ENCODE measurements around the gene PLAGL1.

DNA sequence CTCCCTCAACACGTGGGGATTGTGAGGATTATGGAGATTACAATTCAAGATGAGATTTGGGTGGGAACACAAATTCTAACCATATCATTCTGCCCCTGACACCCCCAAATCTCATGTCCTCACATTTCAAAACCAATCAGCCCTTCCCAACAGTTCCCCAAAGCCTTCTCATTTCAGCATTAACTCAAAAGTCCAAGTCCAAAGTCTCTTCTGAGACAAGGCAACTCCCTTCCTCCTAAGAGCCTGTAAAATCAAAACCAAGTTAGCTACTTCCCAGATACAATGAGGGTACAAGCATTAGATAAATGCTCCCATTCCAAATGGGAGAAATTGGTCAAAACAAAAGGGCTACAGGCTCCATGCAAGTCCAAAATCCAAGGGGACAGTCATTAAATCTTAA is 39.6 kb upstream of the PLAGL1 start:
- TF ChIP-seq EZH2phosphoT487 (IDR thresholded peaks at IDR 0.05; ENCODE audit: low read depth, severe bottlenecking, unreplicated experiment): no peak
- no peak for TF ChIP-seq EZH2 (IDR thresholded peaks at IDR 0.05; ENCODE audit: borderline replicate concordance)
- TF ChIP-seq, protein P1, sequence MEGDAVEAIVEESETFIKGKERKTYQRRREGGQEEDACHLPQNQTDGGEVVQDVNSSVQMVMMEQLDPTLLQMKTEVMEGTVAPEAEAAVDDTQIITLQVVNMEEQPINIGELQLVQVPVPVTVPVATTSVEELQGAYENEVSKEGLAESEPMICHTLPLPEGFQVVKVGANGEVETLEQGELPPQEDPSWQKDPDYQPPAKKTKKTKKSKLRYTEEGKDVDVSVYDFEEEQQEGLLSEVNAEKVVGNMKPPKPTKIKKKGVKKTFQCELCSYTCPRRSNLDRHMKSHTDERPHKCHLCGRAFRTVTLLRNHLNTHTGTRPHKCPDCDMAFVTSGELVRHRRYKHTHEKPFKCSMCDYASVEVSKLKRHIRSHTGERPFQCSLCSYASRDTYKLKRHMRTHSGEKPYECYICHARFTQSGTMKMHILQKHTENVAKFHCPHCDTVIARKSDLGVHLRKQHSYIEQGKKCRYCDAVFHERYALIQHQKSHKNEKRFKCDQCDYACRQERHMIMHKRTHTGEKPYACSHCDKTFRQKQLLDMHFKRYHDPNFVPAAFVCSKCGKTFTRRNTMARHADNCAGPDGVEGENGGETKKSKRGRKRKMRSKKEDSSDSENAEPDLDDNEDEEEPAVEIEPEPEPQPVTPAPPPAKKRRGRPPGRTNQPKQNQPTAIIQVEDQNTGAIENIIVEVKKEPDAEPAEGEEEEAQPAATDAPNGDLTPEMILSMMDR (IDR thresholded peaks at IDR 0.05; ENCODE audit: poor library complexity): no peak

Measured in hepatocyte (in vitro differentiated cells).